ENCODE measurements around the gene CDH1.
A peak's percentile ranks its signal among the peaks of the same experiment; 100 is the strongest.
"Not testable (repeated sequence)": the region's sequence is repeated elsewhere in the genome, so short reads cannot be mapped to it uniquely, and the experiment has no call there.

The CDH1 gene

GRCh38 chr16:68737046-68737729, at the start of gene CDH1:
Gene CDH1 (plus strand): TSS chr16:68737292. CDS start chr16:68737416, 124 bp downstream.
- DNase-seq (ENCODE audit: insufficient read length, low spot score), result no peak
- FAIRE-seq, result no peak

- FAIRE-seq (no peak), DNase-seq (ENCODE audit: insufficient read length, low spot score) (no peak)
Observed at GRCh38 chr16:68689921-68690320, 47.2 kb upstream of the CDH1 start.

- FAIRE-seq (no peak), DNase-seq (ENCODE audit: insufficient read length, low spot score) (no peak)
Observed at GRCh38 chr16:68695575-68695974, 41.5 kb upstream of the CDH1 start.

DNA sequence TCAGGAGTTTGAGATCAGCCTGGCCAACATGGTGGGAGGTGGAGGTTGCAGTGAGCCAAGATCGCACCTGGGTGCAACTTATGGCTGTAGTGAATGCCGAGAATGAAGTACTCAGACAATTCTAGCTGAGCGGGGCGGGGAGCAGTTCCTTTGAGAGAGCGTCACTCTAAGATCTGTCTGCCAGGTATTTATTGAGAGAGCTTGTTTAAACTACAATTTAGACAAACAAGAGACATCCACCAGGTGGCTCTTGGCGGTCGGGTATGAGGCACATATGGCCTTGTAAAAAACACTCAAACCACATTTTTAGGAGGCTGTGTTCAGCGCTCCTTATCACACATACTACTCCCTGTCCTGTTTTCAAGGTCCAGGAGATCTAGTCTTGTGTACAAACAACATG, 40.6 kb upstream of the CDH1 start:
- no peak for FAIRE-seq
- DNase-seq (ENCODE audit: insufficient read length, low spot score), result no peak

GRCh38 chr16:68698091-68698490, 39.0 kb upstream of the CDH1 start:
- no peak for DNase-seq (ENCODE audit: insufficient read length, low spot score)

DNA sequence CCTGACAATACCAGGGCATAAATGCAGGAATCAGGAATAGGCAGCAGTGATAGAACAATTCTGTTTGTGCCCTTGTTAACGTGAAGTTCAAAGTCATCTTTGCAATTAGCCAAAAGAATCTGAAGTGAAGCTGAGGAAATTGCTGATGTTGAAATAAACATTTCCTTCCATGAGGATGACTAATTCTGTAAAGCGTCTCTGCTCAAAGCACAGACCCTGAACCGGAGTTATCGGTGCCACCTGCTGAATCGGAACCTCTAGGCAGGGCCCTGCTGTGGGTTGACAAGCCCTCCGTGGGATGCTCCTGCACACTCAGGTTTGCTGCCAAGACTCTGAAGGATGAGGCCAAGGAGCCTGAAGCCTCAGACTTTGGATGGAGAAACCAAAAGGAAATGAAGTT, 37.0 kb upstream of the CDH1 start:
- DNase-seq (ENCODE audit: insufficient read length, low spot score), result no peak
- FAIRE-seq, result no peak

More at GRCh38 chr16:68698091-68698490, 39.0 kb upstream of the CDH1 start:
- no peak for FAIRE-seq

- FAIRE-seq (no peak), DNase-seq (ENCODE audit: insufficient read length, low spot score) (no peak)
Observed at GRCh38 chr16:68700831-68701230, 36.3 kb upstream of the CDH1 start.

GRCh38 chr16:68704232-68704867, 32.7 kb upstream of the CDH1 start:
- DNase-seq (ENCODE audit: insufficient read length, low spot score) (peak; percentile 72), FAIRE-seq (peak; percentile 70)

GRCh38 chr16:68707340-68708152, 29.5 kb upstream of the CDH1 start:
- DNase-seq (ENCODE audit: insufficient read length, low spot score), result no peak
- no peak for FAIRE-seq

DNA sequence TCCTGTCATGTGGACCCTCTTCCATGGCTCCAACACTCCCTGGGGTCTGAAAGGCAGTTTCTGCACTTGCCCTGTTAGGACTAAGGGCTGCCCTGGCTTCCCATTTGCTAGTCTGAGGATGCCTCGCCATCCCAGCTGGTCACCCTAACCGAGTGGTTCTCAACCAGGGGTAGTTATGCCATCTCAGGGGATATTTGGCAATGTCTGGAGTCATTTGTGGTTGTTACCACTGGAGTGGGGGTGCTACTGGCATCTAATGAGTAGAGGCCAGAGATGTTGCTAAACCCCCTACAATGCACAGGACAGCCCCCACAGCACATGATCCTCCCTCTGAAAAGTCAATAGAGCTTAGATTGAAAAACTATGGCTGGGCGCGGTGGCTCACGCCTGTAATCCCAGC, 26.9 kb upstream of the CDH1 start:
- FAIRE-seq, result no peak
- DNase-seq (ENCODE audit: insufficient read length, low spot score), result no peak

GRCh38 chr16:68711421-68712139, 25.5 kb upstream of the CDH1 start:
- no peak for DNase-seq (ENCODE audit: insufficient read length, low spot score)

DNA sequence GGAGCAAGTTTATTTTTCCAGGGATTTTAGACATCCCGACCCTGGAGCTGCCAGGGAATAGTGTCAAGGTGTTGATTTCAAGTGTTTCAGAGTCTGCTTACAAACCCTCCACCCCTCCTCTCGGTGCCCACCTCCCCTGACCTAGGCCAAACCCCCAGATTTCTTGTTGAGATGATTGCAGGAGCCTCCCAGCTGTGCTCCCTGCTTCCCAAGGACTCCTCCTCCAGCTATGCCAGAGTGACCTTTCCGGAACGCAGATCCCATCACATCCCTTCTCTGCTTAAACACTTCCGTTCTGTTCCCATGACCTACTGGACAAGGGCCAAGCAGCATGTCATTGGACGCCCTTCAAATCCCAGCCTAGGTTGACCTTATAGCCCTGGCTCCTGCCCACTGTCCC, 23.7 kb upstream of the CDH1 start:
- no peak for FAIRE-seq

More at GRCh38 chr16:68711421-68712139, 25.5 kb upstream of the CDH1 start:
- FAIRE-seq, result no peak

GRCh38 chr16:68715471-68715870, 21.6 kb upstream of the CDH1 start:
- FAIRE-seq (no peak), DNase-seq (ENCODE audit: insufficient read length, low spot score) (no peak)

More for the DNA sequence above, 23.7 kb upstream of the CDH1 start:
- no peak for DNase-seq (ENCODE audit: insufficient read length, low spot score)

DNA sequence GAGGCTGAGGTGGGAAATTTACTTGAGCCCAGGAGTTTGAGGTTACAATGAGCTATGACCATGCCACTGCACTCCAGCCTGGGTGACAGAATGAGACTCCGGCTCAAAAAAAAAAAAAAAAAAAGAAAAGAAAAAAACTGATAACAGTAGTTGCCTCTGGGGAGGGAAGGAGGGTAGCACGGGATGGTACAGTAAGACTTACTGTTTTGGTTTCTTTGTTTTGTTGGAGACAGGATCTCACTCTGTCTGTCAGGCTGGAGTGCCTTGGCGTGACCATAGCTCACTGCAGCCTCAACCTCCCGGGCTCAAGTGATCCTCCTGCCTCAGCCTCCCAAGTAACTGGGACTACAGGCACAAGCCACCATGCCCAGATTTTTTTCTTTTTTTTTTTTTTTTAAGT, 20.6 kb upstream of the CDH1 start:
- not testable (repeated sequence) for DNase-seq (ENCODE audit: insufficient read length, low spot score); FAIRE-seq

DNA sequence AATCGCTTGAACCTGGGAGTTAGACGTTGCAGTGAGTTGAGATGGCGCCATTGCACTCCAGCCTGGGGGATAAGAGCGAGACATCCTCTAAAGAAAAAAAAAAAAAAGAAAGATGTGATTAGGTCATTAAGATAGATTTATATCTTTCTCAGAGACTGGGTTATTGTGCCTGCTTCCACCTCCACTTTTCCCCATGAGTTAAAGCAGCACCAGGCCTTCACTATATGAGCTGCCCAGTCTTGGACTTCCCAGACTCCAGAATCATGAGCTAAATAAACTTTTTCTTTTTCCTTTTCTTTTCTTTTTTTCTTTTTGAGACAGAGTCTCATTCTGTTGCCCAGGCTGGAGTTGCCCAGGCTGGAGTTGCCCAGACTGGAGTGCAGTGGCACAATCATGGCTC, 19.4 kb upstream of the CDH1 start:
- DNase-seq (ENCODE audit: insufficient read length, low spot score), result no peak
- no peak for FAIRE-seq

GRCh38 chr16:68718590-68718989, 18.5 kb upstream of the CDH1 start:
- FAIRE-seq, result no peak
- DNase-seq (ENCODE audit: insufficient read length, low spot score), result no peak

DNA sequence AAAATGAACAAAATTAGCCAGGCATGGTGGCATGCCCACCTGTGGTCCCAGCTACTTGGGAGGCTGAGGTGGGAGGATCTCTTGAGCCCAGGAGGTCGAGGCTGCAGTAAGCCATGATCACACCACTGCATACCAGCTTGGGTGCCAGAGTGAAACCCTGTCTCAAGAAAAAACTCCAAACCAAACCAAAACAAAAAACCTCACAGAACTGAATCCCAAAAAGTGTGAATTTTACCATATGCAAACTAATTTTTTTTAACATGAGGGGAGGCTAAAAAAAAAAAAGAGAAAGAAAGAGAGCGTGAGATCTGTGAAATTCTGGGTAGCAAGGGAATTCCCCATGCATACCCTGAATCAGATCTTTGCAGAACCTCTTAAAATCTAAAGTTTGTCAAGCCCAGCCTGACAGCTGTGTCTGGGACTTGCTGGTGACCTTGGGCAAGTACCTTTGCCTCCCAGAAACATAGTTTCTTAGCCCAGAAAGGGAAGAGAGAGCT, 17.1 kb upstream of the CDH1 start:
- DNase-seq (ENCODE audit: insufficient read length, low spot score), result no peak
- FAIRE-seq, result no peak

DNA sequence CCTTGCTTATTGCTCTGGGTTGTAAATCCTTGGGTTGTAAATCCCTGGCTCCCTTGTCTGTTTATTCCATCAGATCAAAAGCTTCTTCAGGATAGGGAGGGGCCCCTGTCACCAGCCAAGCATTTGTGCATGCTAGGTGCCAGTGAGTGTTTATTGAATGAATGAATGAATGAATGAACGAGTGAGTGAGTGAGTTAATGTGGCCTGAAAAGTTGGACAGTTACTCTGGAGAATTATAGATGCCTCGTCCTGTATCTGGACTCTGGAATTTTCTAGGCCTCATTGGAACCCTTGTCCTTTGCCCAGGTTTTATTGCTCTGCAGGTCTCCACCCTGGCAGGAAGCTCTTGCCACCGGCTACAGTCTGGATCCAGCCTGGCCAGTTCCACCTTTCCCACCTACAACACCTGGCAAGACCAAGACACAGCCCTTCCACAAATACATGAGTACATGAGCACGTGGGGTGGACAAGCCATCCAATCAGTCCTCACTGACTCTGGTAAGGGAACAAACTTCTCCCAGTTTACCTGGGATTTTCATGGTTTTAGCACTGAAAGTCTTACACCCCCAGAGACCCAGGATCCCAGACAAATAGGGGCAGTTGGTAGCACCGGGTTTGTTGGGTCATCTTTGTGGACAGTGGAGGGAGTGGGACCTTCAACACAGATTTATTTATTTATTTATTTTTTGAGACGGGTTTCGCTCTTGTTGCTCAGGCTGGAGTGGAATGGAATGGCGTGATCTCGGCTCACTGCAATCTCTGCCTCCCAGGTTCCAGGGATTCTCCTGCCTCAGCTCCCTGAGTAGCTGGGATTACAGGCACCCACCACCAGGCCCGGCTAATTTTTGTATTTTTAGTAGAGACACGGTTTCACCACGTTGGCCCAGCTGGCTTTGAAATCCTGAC, 14.7 kb upstream of the CDH1 start:
- FAIRE-seq (no peak), DNase-seq (ENCODE audit: insufficient read length, low spot score) (no peak)

GRCh38 chr16:68724797-68725196, 12.3 kb upstream of the CDH1 start:
- DNase-seq (ENCODE audit: insufficient read length, low spot score) (no peak), FAIRE-seq (no peak)

DNA sequence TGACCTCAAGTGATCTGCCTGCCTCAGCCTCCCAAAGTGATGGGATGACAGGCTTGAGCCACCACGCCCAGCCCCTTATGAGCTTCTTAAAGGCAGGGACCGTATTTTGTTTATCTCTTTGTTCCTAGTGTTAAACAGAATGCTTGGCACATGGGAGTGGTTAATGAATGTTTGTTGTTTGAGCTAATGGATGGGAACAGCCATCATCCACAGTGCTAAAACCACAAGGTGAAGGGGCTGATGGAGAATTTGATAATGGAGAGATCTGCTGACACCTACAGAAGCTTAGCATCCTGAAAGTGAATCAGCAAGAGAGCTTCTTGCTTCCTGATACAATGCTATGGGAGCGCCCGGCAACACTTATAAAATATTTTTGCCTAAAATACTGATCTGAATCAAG, 8.6 kb upstream of the CDH1 start:
- DNase-seq (ENCODE audit: insufficient read length, low spot score) (no peak), FAIRE-seq (no peak)

Measured in GM19239 (cell line).